Sigmoid colon (tissue), 7 donors: ENCODE results near the gene SEMA3G. TPM values are rescaled to one million over a fixed set of nuclear protein-coding genes. Genes with fewer than 3 reads are reported as not detected.

Experiments used
- DNase-seq: peaks from one replicate; pipeline ENCODE4 v3.0.0-alpha.2; 2019
- H3K27ac ChIP-seq, 4 donors: fragments of 200-600 bp; sonication (generic); one replicate each; pipeline ENCODE4 v1.5.1; 2016 to 2019; ENCODE audit warnings: mild to moderate bottlenecking in 1 of 4
- H3K27me3 ChIP-seq, 3 donors: fragments of 200-600 bp; sonication (generic); one replicate each; pipeline ENCODE4 v1.5.1; 2019; ENCODE audit warnings: mild to moderate bottlenecking in 1 of 3
- H3K36me3 ChIP-seq, 4 donors: fragments of 200-600 bp; sonication (generic); one replicate each; pipeline ENCODE4 v1.5.1; 2016 to 2019
- H3K4me1 ChIP-seq, 4 donors: fragments of 200-600 bp; sonication (generic); one replicate each; pipeline ENCODE4 v1.5.1; 2017 to 2019
- H3K4me3 ChIP-seq, 4 donors: fragments of 200-600 bp; sonication (generic); one replicate each; pipeline ENCODE4 v1.5.1; 2017 to 2019; ENCODE audit warnings: mild to moderate bottlenecking in 2 of 4, moderate library complexity in 1 of 4
- H3K9me3 ChIP-seq, 4 donors: fragments of 200-600 bp in 3 of 4; sonication (generic) in 3 of 4; one replicate each; pipeline versions ENCODE4 v1.5.1 to v1.6.1; 2013 to 2019
- EP300 ChIP-seq, 4 donors: sonication (generic); formaldehyde crosslinking; IDR thresholded peaks; one replicate each; pipeline ENCODE4 v1.6.1; 2017; ENCODE audit warnings: antibody characterized with exemption in 4 of 4
- POLR2A ChIP-seq, 2 donors: fragments of 450-650 bp; IDR thresholded peaks; one replicate each; pipeline ENCODE4 v1.6.1; 2016; ENCODE audit warnings: antibody characterized with exemption in 2 of 2, mild to moderate bottlenecking in 2 of 2, moderate library complexity in 2 of 2
- POLR2AphosphoS5 ChIP-seq, 4 donors: sonication (generic); formaldehyde crosslinking; IDR thresholded peaks; one replicate each; pipeline ENCODE4 v1.6.1; 2017; ENCODE audit warnings: antibody characterized with exemption in 4 of 4
- WGBS, 2 donors: extraction: QIAGEN DNeasy Blood & Tissue Kit; methylation state at CpG; one replicate each; pipeline ENCODE4 v1.1.7; 2013; 5-methylcytosine and 5-hydroxymethylcytosine counted together
- intact Hi-C: fragments of 100-400 bp; cut with DNase I; formaldehyde crosslinking; loops from one replicate; pipeline ENCODE4 v1.15.1; 2023
- polyA plus RNA-seq, 3 donors: library from polyadenylated mRNA; stranded (reverse); fragments of 200-250 nt; gene quantifications; one replicate each; pipeline ENCODE4 v1.2.3, GENCODE V29; 2013
- total RNA-seq, 4 donors: library from RNA; depleted of rRNA; stranded (reverse); fragments of >200 nt; gene quantifications; one replicate each; pipeline ENCODE4 v1.1.0, GENCODE V29; 2016
- TF ChIP-seq, protein P1 (sequence below), 4 experiments: fragments of 450-650 bp in 3 of 4; fragments of 200-600 bp in 1 of 4; IDR thresholded peaks; one replicate each; pipeline ENCODE4 v1.5.1; 2016 to 2019; ENCODE audit warnings: antibody characterized with exemption in 4 of 4, mild to moderate bottlenecking in 3 of 4, moderate library complexity in 2 of 4
- donor health status: healthy with polysubstance abuse.
- donor health status: Bipolar disorder and iron deficiency.
- donor health status: healthy.

The SEMA3G gene
- total and polyA plus RNA-seq, 7 donors, result 0.23 to 7.4 (median 3.9) TPM

GRCh38 chr3:52454938-52455282, 10.0 kb upstream of the SEMA3G start:
- no peaks in the 10 kb centered on the region for H3K9me3 ChIP-seq
- H3K27ac ChIP-seq, result peak overlapping the region; percentile 93 to 95 (median 94)
- intact Hi-C loops, result loop anchor here (5.0 kb wide), 2 partner anchors 77 to 783 kb away; partner anchors contain the start of genes NT5DC2 and TEX264
- peaks cover 0 to 24% (median 22%) of the 10 kb centered on the region in 4 donors for H3K36me3 ChIP-seq
- no peaks in the 10 kb centered on the region for H3K27me3 ChIP-seq
- peak overlapping the region; percentile 95 to 96 (median 96) for H3K4me3 ChIP-seq
- peaks cover 0 to 33% (median 27%) of the 10 kb centered on the region in 4 donors for H3K4me1 ChIP-seq
- no peak for DNase-seq
- TF ChIP-seq, protein P1, sequence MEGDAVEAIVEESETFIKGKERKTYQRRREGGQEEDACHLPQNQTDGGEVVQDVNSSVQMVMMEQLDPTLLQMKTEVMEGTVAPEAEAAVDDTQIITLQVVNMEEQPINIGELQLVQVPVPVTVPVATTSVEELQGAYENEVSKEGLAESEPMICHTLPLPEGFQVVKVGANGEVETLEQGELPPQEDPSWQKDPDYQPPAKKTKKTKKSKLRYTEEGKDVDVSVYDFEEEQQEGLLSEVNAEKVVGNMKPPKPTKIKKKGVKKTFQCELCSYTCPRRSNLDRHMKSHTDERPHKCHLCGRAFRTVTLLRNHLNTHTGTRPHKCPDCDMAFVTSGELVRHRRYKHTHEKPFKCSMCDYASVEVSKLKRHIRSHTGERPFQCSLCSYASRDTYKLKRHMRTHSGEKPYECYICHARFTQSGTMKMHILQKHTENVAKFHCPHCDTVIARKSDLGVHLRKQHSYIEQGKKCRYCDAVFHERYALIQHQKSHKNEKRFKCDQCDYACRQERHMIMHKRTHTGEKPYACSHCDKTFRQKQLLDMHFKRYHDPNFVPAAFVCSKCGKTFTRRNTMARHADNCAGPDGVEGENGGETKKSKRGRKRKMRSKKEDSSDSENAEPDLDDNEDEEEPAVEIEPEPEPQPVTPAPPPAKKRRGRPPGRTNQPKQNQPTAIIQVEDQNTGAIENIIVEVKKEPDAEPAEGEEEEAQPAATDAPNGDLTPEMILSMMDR (IDR thresholded peaks at IDR 0.05), result no peak
- TF ChIP-seq EP300 (IDR thresholded peaks at IDR 0.05) (no peak), POLR2A (IDR thresholded peaks at IDR 0.05) (no peak), POLR2AphosphoS5 (IDR thresholded peaks at IDR 0.05) (no peak)
- 11 to 53% methylated on average over 11 of the region's 11 CpGs for WGBS, 2 donors

GRCh38 chr3:52454250-52454937, 9.5 kb upstream of the SEMA3G start:
- H3K9me3 ChIP-seq, result no peaks in the 10 kb centered on the region
- H3K36me3 ChIP-seq, result peaks cover 0 to 20% (median 18%) of the 10 kb centered on the region in 4 donors
- H3K27me3 ChIP-seq, result no peaks in the 10 kb centered on the region
- H3K4me1 ChIP-seq, result peaks cover 0 to 34% (median 27%) of the 10 kb centered on the region in 4 donors
- intact Hi-C loops, result no loop called here
- H3K27ac ChIP-seq, result peak overlapping the region; percentile 93 to 95 (median 94)
- H3K4me3 ChIP-seq, result peak overlapping the region in 3 of 4 donors; percentile 95 to 96 (median 96)
- WGBS, 2 donors, result 40 to 65% methylated on average over 8 of the region's 8 CpGs
- TF ChIP-seq POLR2AphosphoS5 (IDR thresholded peaks at IDR 0.05) (no peak), POLR2A (IDR thresholded peaks at IDR 0.05) (no peak), EP300 (IDR thresholded peaks at IDR 0.05) (no peak)
- TF ChIP-seq, protein P1 (IDR thresholded peaks at IDR 0.05), result no peak
- no peak for DNase-seq

DNA sequence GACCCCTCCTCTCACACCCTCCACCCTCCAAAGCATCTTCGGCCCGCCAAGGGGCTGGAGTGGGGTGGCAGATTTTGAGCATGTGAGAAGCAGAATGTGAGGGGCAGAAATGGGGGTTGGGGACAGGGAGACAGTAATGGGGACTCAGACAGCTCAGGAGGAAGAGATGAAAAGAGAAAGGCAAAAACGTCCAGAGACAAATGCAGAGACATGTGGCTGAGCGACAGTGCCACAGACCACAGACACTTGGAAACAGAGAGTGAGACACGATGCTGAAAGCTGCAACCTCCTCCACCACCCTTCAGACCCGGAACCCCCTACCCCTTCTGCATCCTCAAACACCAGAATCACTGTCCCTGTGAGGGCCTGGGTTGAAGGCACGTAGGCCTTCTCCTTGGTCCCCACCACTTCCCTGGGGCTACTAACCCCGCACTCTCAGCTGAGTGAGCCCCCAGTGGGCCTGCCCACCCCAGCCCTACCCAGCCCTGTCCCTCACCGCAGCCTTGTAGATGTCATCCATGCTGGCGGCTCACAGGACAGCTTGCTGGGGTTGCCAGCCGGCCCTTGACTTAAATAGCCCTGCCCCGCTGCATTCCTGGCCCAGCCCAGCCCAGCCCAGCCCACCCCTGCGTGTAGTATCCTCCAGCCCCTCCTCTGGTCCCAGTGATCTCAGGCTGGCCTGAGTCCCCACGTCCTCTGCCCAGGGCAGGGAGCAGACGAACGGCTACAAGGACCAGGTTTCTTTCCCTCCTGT, 8.8 kb upstream of the SEMA3G start, which contains the start of gene TNNC1:
Gene TNNC1, minus strand, starts transcription at position 546 of the 754 bp plus-strand sequence. Its CDS starts 26 bp downstream, at position 520.
- peaks cover 0 to 34% (median 27%) of the 10 kb centered on the region in 4 donors for H3K4me1 ChIP-seq
- DNase-seq, result no peak
- H3K4me3 ChIP-seq, result peak within 1 kb of the TSS; percentile 95 to 96 (median 96)
- H3K27ac ChIP-seq, result peak within 1 kb of the TSS; percentile 93 to 95 (median 94)
- H3K36me3 ChIP-seq, result peaks cover 0 to 13% (median 11%) of the 10 kb centered on the region in 4 donors
- TF ChIP-seq POLR2AphosphoS5 (IDR thresholded peaks at IDR 0.05), result no peak
- TF ChIP-seq, protein P1 (IDR thresholded peaks at IDR 0.05), result no peak
- TF ChIP-seq EP300 (IDR thresholded peaks at IDR 0.05), result no peak
- TF ChIP-seq POLR2A (IDR thresholded peaks at IDR 0.05), result no peak
- WGBS, 2 donors, result 55 to 71% methylated on average over 16 of the region's 16 CpGs
- no peaks in the 10 kb centered on the region for H3K27me3 ChIP-seq
- intact Hi-C loops, result no loop called here
- no peaks in the 10 kb centered on the region for H3K9me3 ChIP-seq

DNA sequence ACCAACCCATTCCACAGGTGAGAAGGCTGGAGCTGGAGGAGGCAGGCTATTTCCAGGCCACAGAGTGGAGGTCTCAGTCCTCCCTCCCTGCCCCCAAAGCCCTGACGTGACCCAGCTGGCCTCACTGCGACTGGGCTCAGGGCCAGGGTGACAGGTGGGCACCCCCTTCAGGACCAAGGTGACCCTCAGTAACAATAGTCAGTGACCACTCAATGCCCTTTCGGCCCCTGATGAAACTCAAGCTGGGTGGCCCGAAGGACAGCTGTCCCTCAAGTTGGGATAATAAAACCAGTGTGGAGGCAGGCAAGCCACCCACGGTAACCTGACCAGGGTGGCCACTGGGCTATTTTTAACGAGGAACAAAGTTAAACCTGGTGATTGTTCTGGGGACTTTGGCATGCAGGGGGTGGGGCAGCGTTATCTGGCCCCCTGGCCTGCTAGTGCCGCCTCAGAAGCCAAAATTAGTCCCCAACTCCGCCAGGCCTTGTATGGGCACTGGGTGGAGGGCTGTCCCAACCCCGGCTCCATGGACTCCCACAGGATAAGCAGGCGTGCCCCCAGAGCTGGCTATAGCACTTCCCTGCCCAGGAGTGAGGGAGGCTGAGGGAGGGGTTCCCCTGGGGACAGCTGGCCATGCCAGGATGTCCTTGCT, 7.8 kb upstream of the SEMA3G start:
- intact Hi-C loops, result no loop called here
- DNase-seq, result no peak
- H3K27ac ChIP-seq, result no peak overlapping the region
- no peaks in the 10 kb centered on the region for H3K27me3 ChIP-seq
- WGBS, 2 donors, result 63 to 81% methylated on average over 11 of the region's 11 CpGs
- TF ChIP-seq EP300 (IDR thresholded peaks at IDR 0.05), result no peak
- no peak for TF ChIP-seq POLR2AphosphoS5 (IDR thresholded peaks at IDR 0.05)
- no peak for TF ChIP-seq POLR2A (IDR thresholded peaks at IDR 0.05)
- TF ChIP-seq, protein P1 (IDR thresholded peaks at IDR 0.05), result no peak
- H3K4me1 ChIP-seq, result peaks cover 0 to 31% (median 26%) of the 10 kb centered on the region in 4 donors
- H3K4me3 ChIP-seq, result no peak overlapping the region
- H3K9me3 ChIP-seq, result no peaks in the 10 kb centered on the region
- H3K36me3 ChIP-seq, result peaks cover 0 to 3% (median 1%) of the 10 kb centered on the region in 4 donors
